GM21717 (cell line): ENCODE results near the gene SSX2IP.
"Not testable (repeated sequence)": the region's sequence is repeated elsewhere in the genome, so short reads cannot be mapped to it uniquely, and the experiment has no call there.

Experiments used
- ATAC-seq: cut with Tn5 transposase; IDR thresholded peaks from one replicate; pipeline ENCODE4 v1.9.1; 2021; ENCODE audit warnings: mild to moderate bottlenecking, moderate library complexity; ENCODE audit not compliant: unreplicated experiment

Gene SSX2IP

GRCh38 chr1:84690397-84691121, at the start of gene SSX2IP:
TSS of gene SSX2IP (minus strand) at chr1:84690461. CDS start at chr1:84671219, 19,242 bp downstream.
- ATAC-seq, result peak; percentile 94

GRCh38 chr1:84738237-84738636, 48.0 kb upstream of the SSX2IP start:
- ATAC-seq, result no peak

- no peak for ATAC-seq
Measured at GRCh38 chr1:84737590-84737989, 47.3 kb upstream of the SSX2IP start.

GRCh38 chr1:84736944-84737343, 46.7 kb upstream of the SSX2IP start:
- no peak for ATAC-seq

DNA sequence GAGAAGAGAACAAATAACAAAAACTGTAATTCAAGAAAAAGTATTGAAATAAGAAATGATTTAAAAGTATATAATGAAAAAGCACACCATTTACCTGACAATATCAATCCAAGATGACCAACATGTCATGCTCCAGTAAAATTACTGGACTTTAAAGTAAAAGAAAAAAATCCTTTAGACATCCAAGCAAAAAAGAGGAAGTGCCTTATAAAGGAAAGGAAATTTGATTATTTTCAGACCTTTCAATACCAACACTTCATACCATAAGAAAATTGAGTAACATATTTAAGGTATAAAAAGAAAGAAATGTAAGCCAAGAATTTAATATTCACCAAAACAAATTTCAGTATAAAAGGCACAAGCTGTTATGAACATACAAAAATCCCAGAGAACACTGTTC, 46.2 kb upstream of the SSX2IP start:
- ATAC-seq, result no peak

DNA sequence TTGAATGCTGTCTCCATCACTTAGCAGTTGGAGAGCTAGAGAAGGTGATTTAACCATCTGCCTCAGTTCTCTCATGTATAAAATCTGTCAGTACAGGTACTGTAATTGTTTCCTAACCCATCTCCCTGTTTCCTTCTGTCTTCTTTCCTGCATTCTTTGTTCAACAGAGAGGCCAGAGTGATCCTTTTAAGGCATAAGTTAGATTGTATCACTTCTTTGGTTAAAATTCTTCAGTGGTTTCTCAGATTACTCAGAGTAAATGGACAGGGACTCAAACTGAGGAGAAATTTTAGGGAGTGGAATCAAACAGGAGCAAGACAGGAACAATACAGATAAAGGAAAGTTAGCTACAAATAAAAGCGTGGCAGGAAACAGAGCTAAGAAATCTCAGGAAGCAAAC, 45.2 kb upstream of the SSX2IP start:
- no peak for ATAC-seq

GRCh38 chr1:84732520-84732919, 42.3 kb upstream of the SSX2IP start:
- no peak for ATAC-seq

- ATAC-seq, result no peak
Measured at GRCh38 chr1:84731519-84731918, 41.3 kb upstream of the SSX2IP start.

GRCh38 chr1:84727711-84728110, 37.5 kb upstream of the SSX2IP start:
- not testable (repeated sequence) for ATAC-seq

DNA sequence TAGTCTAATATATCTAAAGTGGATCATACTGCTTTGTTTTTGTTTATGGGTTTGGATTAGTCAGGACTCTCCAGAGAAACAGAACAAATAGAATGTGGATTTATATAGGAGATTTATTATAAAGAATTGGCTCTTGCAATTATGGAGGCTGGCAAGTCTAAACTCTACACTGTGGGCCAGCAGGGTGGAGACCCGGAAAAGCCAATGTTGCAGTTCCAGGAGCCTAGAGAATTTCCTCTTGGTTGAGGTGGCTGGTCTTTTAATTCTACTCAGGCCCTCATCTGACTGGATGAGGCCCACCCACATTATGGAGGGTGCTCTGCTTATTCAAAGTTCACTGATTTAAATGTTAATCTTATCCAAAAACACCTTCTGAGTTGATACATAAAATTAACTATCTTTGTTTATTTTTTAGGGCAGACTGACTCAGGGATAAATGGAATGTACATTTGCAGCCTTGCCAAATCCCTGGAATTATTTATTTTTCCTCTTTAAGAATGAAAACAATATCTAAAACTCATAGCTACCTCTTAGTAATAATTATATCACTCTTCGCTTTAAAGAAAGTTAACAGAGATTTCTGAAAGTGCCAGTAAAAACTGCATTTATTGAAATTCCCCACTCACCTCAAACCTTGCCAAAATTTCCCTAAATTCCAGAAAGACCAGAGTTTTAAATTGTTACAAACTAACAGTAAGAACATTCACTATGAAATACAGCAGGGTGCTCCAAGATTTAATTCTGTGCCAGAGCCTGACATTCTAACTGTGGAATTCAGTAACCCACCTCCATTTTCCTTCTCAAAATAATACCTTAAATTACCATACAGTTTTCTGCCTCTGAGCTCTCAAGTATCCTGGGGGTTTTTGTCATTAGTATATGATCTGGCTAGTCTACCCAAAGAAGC, 36.6 kb upstream of the SSX2IP start:
- ATAC-seq, result no peak

- ATAC-seq, result no peak
Measured at GRCh38 chr1:84724128-84724860, 34.0 kb upstream of the SSX2IP start.

GRCh38 chr1:84722794-84723193, 32.5 kb upstream of the SSX2IP start:
- ATAC-seq, result no peak

GRCh38 chr1:84721872-84722271, 31.6 kb upstream of the SSX2IP start:
- not testable (repeated sequence) for ATAC-seq

- no peak for ATAC-seq
Measured at GRCh38 chr1:84721152-84721551, 30.9 kb upstream of the SSX2IP start.

DNA sequence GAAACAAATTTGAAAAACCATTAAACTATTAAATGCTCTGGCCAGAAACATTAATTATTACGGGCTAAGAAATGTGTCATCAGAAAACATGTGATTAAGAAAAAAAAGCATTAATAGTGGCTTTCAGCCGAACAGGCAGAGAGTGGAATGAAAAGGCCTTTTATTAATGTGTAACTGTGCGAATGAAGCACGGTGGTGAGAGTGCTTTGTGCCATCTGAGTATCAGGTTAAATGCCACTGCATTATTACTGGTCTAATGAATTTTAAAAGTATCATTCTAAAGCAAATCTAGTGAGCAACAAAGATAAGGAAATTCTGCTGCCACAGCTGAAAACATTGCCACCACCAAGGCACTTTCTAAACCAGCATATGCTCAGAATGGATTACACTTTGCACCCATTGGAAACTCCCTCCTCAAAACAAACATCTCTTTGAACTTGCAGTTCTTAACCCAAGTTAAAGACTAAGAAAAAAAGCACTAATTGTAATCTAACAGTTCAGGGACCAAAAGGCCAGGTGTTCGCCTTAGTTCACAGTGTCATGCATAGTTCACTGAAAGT, 30.0 kb upstream of the SSX2IP start:
- ATAC-seq, result no peak

- ATAC-seq, result no peak
Measured at GRCh38 chr1:84719543-84720217, 29.4 kb upstream of the SSX2IP start.

- ATAC-seq, result no peak
Measured at GRCh38 chr1:84715342-84716019, 25.2 kb upstream of the SSX2IP start.

DNA sequence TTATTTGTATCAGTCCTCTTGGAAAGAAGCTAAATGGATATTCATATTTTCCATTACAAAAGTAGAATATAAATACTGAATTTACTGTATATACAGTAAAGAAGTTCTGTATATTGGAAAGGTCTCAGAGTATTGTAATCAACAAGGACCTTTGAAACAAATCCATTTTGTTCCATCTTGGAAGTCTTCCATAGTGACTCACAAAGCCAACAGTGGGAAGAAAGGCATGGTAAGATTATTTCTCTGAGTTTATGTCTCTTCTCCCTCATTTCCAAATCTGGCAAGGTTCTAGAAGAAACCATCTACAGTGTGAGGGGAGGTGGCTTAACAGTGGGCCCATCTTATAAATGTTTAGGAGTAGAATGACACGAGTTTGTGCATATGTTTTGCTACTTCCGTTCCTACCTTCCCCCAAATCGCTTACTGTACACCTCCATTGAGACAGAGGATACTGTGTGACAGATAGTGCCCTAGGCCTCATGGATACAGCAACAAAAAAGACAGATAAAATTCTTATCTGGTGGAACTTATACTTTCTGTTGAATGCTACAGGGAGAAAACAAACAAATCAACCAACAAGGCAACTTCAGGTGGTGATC, 22.1 kb upstream of the SSX2IP start:
- ATAC-seq, result no peak

- ATAC-seq, result no peak
Measured at GRCh38 chr1:84711869-84712268, 21.6 kb upstream of the SSX2IP start.

DNA sequence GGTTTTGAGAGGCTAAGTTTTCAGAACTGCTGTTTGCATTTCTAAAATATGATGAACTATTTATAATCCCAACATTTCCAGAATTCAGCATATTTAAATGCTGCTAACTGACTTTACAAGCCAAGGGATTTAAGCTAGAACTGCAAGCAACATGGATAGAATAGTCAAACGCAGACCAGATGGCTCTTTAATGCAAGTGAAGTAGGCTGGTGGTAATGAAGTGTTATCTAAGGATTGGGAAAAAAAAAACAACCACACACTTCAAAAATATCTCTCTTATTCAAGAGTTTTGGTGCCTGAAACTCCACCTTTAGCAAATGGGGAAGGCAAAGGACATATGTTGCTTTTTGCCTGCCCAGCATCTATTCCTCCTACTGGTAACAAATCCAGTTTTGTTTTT, 20.9 kb upstream of the SSX2IP start:
- no peak for ATAC-seq
